T-helper 1 cell treated with Interleukin-12 subunit alpha and Interleukin-12 subunit beta and Interleukin-4 antibody, amounts not matched to agents 30 ng/mL and 1 ng/mL, for 36 hours (primary cell): ENCODE data around the gene CFAP126. TPM values are rescaled to one million over a fixed set of nuclear protein-coding genes. Genes with fewer than 3 reads are reported as not detected.
"Not testable (repeated sequence)": the region's sequence is repeated elsewhere in the genome, so short reads cannot be mapped to it uniquely, and the experiment has no call there.

Experiments used
- intact Hi-C: fragments of 100-400 bp; cut with micrococcal nuclease; formaldehyde crosslinking; loops from one replicate; pipeline ENCODE4 v1.15.1; 2024
- total RNA-seq: library from RNA; stranded (reverse); gene quantifications from 2 replicates; pipeline ENCODE4 v1.2.3, GENCODE V29; 2022

Gene CFAP126, protein sequence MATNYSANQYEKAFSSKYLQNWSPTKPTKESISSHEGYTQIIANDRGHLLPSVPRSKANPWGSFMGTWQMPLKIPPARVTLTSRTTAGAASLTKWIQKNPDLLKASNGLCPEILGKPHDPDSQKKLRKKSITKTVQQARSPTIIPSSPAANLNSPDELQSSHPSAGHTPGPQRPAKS
- total RNA-seq, result not detected in 2 replicates

DNA sequence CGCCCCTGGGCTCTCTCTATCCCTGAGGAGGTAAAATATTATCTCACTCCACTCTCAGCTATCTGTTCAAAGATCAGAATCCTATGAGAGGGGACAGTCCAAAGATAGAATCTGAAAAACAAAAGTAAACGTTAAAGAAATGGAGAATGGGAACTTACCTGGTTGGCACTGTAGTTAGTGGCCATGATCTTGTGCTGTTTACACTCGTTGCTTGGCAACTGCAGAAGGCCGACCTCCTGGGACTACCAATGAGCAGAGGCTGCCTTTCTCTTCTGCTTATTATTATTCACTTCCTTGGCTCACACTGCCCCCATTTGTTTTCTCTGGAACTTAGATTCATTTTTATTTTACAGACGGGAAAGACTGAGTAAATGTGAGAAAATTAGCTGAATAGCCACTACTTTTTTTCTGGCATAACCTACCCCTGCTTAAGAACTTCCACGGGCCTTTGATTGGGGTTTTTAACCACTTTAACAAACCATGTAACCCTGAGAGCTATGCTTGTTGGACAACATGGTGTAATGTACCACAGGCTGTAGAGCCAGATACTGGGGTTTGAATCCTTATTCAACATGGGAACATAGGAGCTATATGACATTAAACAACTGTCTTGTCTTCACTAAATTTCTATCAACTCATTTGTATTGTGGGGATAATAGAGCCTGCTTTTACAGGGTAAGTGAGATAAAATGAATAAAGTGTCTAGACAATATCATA is at the start of gene CFAP126:
Gene CFAP126, minus strand, starts transcription at position 193 of the 717 bp plus-strand sequence. Its CDS starts 8 bp downstream, at position 185.
- intact Hi-C loops, result no loop called here

DNA sequence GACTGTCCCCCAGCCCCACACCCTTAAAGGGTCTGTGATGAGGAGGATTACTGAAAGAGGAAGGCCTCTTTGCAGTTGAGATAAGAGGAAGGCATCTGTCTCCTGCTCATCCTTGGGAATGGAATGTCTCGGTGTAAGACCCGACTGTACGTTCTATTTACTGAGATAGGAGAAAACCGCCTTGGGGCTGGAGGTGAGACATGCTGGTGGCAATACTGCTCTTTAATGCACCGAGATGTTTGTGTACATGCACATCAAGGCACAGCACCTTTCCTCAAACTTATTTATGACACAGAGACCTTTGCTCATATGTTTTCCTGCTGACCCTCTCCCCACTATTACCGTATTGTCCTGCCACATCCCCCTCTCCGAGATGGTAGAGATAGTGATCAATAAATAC is 45.4 kb upstream of the CFAP126 start:
- intact Hi-C loops, result not testable (repeated sequence)

DNA sequence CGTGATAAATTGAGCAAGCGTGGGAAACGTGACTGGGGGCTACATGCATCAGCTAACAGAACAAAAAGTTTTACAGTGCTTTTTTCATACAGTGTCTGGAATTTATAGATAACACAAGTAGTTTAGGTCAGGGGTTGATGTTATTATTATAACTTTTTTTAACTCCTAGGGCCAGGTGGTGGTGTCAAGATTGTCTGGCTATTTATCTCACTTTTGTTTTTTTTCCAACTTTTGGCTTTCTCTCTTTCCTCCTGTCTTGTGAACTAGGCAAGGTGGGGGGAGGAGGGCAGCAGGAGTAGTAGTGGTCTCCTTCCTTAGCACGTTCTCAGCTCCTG is 42.9 kb upstream of the CFAP126 start:
- intact Hi-C loops, result not testable (repeated sequence)

DNA sequence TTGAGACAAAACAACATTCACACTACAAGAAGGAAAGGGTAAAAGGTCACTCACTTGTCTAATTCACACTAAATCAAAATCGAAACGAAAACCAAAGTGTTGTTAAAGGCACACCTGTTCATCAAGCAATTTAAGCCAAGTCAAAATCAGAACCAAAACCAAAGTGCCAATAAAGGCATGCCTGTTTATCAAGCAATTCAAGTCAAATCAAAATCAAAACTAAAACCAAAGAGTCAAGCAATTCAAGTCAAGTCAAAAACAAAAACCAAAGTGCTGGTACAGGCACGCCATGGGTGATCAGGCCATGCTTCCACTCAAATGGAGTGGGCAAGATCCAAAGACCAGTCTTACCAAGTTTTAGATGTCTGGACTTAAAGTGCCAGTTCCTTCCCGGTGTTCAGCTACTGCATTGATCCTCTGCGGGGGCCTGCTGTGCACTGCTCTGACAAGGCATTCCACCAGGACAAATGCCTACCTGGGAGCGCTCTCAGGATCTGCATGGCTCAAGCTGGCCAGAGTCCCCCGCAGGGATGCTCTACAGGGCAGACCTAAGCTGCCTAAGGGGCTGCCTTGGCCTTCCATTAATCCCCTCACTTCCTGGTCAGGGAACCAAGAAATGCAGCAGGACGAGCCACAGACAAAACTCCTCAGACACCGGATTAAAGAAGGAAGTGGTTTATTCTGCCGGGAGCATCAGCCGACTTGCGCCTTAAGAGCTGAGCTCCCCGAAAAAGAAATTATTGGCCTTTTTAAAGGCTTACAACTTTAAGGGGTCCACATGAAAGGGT is 42.4 kb upstream of the CFAP126 start:
- intact Hi-C loops, result loop anchor here (1.0 kb wide), 1 partner anchor 11 kb away; no protein-coding TSS in a partner anchor

DNA sequence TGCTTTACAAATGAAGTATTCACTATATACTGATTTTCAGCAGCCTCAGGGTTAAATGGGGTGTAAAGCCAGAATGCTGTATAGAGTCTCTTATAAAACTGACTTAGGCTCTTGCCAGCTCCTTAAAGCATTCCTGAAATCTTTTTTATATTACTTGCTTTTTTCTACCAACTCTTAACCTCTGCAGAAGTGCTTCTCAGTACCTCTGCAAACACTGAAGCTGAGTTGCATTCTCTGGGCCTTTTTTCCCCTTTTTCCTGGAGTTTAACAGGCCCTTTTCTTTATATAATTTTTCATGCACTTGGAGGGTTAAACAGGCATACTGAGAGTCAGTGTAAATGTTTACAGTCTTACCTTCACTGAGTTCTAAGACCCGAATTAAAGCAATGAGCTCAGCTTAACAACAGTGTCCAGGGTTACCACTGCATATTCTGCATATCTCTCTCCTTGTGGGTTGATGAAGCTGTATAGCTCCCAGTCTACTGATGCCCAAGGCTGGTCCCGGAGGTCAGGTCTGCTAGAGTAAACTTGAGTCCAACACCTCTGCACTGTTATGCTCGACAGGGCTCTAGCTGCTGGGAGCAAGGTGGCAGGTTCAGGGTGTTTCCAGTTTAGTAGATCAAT is 40.9 kb upstream of the CFAP126 start:
- intact Hi-C loops, result loop anchor here (1.0 kb wide), 1 partner anchor 9 kb away; no protein-coding TSS in a partner anchor

DNA sequence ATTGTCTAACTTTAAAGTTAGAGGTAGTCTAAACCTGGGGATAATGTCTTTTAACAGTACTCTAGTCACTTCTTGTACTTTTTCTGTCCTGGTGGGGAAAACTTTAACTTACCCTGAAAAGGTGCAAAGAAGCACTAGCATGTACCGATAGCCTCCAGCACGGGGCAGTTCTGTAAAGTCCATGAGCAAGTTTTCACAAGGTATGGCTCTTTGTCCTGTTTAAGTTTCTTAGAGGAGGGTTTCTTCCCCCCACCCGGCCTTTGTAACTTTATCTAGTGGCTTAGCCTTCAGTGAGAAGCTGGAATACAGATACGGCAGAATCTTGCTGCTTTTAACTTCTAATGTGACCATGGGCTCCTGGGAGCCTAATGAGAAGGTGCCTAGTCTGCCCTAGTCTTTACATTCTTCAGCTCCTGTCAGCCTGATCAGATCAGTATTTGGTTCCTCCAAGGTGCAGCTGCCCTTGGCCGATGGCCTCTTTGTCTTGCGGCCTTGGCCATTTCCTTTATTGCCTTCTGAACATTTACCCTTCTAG is 39.8 kb upstream of the CFAP126 start:
- intact Hi-C loops, result no loop called here

DNA sequence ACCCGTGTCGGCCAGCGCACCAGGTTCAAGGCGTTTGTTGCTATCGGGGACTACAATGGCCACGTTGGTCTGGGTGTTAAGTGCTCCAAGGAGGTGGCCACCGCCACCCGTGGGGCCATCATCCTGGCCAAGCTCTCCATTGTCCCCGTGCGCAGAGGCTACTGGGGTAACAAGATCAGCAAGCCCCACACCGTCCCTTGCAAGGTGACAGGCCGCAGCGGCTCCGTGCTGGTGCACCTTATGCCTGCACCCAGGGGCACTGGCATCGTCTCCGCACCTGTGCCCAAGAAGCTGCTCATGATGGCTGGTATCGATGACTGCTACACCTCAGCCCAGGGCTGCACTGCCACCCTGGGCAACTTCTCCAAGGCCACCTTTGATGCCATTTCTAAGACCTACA is 38.9 kb upstream of the CFAP126 start:
- intact Hi-C loops, result not testable (repeated sequence)

DNA sequence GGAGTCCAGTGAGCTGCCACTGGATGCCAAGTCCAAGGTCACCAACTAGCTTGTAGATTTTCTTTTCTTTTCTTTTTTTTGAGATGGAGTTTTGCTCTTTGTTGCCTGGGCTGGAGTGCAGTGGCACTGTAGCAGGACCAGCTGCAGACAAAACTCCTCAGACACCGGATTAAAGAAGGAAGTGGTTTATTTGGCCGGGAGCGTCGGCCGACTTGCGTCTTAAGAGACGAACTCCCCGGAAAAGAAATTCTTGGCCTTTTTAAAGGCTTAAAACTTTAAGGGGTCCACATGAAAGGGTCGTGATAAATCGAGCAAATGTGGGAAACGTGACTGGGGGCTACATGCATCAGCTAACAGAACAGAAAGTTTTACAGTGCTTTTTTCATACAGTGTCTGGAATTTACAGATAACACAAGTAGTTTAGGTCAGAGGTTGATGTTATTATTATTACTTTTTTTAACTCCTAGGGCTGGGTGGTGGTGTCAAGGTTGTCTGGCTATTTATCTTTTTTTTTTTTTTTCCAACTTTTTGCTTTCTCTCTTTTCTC is 36.4 kb upstream of the CFAP126 start:
- intact Hi-C loops, result no loop called here

DNA sequence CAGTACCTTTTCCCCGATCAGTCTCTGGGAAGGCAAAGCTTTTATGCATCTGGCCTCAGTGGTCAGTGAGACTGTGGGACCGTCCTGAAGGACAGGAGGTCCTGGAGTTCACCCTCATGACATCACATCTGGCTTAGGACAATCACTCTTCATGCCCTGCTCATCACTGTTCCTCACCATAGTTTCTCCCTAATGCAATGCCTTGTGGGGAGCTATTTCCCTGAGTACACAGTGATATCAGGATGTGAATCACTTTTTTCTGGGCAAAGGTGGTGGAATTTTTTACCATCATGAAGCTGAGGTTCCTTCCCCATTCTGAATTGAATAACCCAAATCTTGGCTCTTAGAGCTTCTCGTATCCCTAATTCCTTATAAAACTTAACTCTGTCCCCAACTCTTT is 34.8 kb upstream of the CFAP126 start:
- intact Hi-C loops, result no loop called here

DNA sequence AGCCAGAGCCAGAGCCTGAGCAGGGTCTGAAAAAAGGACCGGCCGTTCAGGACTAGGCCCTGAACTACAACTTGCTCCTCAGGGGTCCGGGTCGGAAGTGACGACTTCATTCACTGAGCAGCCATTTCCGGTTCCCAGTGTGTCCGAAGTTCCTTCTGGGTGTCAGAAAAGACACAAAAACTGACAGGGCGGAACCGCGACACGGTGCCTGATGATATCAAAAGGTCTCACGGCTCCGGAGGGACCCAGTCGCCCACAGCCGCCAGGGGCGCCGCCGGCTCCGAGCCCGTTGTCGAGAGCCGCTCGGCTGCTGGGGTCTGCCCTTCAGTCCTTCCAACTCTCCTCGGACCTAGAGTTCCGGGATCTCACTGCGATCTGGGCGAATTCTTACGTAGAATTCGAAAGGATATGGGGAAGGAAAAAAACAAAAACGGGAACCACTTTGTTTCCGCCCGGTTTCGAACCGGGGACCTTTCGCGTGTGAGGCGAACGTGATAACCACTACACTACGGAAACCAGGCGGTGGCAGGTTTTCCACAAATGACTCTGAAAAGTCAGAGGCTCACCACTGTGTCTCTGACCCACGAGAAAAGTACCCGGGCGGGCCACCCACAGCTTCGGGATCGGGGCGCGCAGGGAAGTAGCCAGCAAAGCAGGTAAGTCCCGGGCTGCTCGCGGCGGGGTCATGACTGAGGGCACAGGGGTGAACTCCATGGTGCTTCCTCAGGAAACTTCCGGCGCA is 31.8 kb upstream of the CFAP126 start:
- intact Hi-C loops, result loop anchor here (1.0 to 10.0 kb wide), 7 partner anchors 9 to 695 kb away; no protein-coding TSS in a partner anchor

DNA sequence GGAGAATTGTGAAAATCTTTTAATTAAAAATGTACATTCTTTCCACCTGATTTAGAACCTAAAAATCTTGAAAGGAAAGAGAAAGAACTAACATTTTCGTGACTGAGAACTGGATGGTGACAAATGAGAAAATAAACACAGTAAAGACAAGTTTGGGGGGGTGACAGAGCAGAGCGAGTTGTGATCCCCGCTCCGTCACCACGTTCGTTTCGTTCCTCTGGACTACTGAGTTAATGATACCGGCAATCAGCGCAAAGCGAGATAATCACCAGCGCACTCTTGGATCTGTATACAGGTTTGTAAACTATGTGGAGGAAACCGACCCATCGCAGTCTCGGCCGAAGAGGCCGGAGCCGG is 31.2 kb upstream of the CFAP126 start:
- intact Hi-C loops, result loop anchor here (1.0 to 10.0 kb wide), 7 partner anchors 9 to 694 kb away; no protein-coding TSS in a partner anchor

DNA sequence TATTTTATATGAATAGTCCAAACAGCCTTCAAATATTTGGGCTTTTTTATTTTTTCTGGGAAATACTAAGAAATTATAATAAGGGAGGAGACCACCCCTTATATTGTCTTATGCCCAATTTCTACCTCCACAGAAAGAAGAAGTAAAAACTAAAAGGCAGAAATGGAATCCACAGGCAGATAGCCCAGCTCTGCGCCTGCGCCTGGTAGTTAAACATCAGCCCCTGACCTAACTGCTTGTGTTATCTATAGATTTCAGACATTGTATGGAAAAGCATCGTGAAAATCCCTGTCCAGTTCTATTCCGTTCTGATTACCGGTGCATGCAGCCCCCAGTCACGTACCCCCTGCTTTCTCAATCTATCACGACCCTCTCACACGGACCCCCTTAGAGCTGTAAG is 29.4 kb upstream of the CFAP126 start:
- intact Hi-C loops, result loop anchor here (10.0 kb wide), 1 partner anchor 692 kb away; no protein-coding TSS in a partner anchor

DNA sequence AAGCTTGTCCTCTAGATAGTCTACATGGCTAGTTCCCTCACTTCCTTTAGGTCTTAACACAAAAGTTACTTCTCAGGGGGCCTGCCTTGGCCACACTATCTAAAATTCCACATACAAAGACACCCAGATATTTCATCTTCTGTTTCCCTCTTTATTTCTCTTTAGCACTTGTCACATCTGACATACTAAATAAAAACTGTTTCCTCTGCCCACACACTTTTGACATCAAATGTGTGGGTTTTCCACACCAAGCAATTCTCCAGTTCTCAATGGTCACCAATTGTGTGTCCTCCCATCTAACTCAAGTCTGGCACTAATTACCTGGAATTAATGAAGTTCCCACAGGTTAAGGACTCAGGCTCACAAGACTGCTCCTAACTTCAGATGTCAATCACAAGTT is 25.5 kb upstream of the CFAP126 start:
- intact Hi-C loops, result loop anchor here (5.0 to 10.0 kb wide), 2 partner anchors 326 to 688 kb away; partner anchors contain the start of gene ARHGAP30

DNA sequence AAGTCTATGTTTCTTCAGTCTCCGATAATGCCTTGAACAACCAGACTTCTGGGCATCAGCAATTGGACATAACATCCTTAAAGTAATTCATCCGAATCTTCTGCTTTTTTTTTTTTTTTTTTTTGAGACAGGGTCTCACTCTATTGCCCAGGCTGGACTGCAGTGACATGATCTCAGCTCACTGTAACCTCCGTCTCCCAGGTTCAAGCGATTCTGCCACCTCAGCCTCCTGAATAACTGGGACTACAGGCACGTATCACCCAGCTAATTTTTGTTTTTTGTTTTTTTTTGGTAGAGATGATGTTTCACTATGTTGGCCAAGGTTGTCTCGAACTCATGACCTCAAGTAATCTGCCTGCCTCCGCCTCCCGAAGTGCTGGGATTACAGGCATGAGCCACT is 23.9 kb upstream of the CFAP126 start:
- intact Hi-C loops, result loop anchor here (2.0 to 10.0 kb wide), 5 partner anchors 139 to 1293 kb away; partner anchors contain the start of genes ARHGAP30, IGSF8 and TOMM40L

DNA sequence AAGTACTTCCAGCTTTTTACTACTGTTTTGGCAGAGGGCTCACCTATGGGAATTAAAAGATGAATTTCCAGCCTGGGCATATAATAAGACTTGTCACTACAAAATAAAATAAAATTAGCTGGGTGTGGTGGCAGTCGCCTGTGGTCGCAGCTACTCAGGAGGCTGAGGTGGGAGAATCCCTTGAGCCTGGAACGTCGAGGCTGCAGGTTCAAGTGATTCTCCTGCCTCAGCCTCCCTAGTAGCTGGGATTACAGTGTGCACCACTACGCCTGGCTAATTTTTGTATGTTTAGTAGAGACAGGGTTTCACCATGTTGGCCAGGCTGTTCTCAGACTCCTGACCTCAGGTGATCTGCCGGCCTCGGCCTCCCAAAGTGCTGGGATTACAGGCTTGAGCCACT is 23.5 kb upstream of the CFAP126 start:
- intact Hi-C loops, result loop anchor here (2.0 to 10.0 kb wide), 5 partner anchors 140 to 1292 kb away; partner anchors contain the start of genes ARHGAP30, IGSF8 and TOMM40L

DNA sequence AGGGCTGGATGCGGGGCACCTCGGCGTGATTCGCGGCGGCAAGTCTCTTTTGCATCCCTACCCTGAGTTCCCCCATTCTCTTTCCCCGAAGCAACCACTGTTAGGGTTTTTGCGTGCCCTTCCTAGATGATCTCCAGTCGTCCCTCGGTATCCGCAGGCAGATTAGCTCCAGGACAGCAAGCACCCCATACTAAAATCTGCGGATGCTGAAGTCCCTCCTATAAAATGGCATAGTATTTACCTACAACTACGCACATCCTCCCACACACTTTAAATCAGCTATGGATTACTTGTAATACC is 22.8 kb upstream of the CFAP126 start:
- intact Hi-C loops, result loop anchor here (1.0 to 10.0 kb wide), 6 partner anchors 9 to 1292 kb away; partner anchors contain the start of genes ARHGAP30, IGSF8 and TOMM40L

DNA sequence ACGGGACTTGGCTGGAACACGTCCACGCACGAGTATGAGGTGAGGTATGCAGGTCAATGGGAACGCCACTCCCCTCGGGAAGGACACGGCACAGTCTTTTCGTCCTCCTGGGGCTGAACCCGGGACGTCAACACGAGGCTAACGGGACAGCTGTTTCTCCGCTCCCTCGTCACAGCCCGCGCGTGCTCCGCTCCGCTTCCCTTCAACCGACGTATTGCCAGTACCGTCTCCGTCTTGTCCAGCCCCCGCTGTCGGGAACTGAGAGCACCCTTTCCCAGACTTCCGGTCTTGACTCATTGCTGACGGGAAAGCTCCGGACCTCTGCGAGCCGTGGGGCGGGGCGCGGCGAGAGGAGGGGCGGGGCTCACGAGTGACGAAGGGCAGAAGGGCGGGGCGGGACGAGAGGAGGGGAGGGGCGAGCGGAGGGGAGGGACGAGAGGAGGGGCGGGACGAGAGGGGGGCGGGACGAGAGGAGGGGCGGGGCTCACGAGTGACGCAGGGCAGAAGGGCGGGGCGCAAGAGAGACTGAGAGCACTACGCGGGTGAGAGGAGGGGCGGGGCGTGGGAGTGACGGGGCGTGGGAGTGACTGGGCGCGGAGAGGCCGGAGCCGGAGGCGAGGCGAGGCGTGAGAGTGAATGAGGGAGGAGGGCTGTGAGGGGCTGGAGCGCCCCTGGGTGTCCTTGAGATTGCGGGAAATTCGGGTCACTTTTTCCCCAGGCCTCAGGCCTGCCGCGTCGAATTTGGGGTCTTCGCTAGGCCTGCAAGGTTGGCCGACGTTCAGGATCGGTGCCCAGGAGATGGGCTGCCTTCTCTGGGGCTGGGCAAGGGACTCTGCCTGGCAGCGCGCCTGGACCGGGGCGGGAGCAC is 22.2 kb upstream of the CFAP126 start:
- intact Hi-C loops, result loop anchor here (1.0 to 10.0 kb wide), 7 partner anchors 9 to 1291 kb away; partner anchors contain the start of genes ARHGAP30, IGSF8 and TOMM40L

DNA sequence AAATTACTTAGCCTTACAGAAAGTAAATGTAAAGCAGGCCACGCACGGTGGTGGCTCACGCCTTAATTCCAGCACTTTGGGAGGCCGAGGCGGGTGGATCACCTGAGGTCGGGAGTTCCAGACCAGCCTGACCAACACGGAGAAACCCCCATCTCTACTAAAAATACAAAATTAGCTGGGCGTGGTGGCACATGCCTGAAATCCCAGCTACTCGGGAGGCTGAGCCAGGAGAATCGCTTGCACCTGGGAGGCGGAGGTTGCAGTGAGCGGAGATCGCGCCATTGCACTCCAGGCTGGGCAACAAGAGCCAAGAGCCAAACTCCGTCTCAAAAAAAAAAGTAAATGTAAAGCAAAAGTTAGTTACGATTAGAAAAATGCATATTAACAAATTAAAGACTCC is 21.5 kb upstream of the CFAP126 start:
- intact Hi-C loops, result loop anchor here (2.0 kb wide), 1 partner anchor 342 kb away; no protein-coding TSS in a partner anchor

DNA sequence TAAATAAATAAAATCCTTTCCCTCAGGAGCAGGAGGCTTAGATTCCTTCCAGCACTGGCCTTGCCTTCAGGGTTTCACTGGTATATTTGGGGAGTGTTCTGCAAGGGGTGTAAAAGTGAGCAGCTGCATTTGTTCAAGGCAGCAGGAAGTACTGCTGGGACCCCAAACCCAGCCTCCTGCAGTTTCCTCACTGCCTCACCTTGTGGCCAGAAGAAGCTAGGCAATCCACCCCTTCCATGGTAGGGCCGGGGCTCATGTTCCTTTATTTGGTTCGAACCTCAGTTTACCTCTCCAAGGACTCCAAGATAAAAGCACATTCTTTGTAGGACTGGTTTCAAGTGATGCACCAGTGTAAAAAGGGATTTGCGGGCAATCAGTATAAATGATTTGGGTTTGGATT is 21.0 kb upstream of the CFAP126 start:
- intact Hi-C loops, result loop anchor here (2.0 kb wide), 1 partner anchor 342 kb away; no protein-coding TSS in a partner anchor
